ENCODE results near the gene PINK1.

DNA sequence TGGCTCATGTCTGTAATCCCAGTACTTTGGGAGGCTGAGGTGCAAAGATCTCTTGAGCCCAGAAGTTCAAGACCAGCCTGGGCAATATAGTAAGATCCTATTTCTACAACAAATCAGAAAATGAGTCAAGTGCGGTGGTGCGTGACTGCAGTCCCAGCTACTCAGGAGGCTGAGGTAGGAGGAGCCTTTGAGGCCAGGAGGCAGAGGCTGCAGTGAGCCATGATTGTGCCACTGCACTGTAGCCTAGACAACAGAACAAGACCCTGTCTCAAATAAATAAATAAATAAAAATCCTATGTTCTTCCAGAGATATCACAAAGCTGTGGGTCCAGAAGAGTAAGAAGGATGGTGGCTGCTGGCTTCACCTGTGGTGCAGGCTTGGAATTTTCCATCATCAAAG, 22.3 kb upstream of the PINK1 start:
- TF ChIP-seq, protein P1, sequence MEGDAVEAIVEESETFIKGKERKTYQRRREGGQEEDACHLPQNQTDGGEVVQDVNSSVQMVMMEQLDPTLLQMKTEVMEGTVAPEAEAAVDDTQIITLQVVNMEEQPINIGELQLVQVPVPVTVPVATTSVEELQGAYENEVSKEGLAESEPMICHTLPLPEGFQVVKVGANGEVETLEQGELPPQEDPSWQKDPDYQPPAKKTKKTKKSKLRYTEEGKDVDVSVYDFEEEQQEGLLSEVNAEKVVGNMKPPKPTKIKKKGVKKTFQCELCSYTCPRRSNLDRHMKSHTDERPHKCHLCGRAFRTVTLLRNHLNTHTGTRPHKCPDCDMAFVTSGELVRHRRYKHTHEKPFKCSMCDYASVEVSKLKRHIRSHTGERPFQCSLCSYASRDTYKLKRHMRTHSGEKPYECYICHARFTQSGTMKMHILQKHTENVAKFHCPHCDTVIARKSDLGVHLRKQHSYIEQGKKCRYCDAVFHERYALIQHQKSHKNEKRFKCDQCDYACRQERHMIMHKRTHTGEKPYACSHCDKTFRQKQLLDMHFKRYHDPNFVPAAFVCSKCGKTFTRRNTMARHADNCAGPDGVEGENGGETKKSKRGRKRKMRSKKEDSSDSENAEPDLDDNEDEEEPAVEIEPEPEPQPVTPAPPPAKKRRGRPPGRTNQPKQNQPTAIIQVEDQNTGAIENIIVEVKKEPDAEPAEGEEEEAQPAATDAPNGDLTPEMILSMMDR (IDR thresholded peaks at IDR 0.05): no peak
- TF ChIP-seq POLR2A (IDR thresholded peaks at IDR 0.05): no peak
